Activated gamma-delta T cell treated with Interleukin-2 at 50 U/mL for 16 hours (primary cell): Measurements from ENCODE around the gene ATXN7.
A peak's percentile ranks its signal among the peaks of the same experiment; 100 is the strongest.

Source experiments
- DNase-seq: peaks from one replicate; pipeline ENCODE4 v3.0.0-alpha.2; 2020

The ATXN7 gene

DNA sequence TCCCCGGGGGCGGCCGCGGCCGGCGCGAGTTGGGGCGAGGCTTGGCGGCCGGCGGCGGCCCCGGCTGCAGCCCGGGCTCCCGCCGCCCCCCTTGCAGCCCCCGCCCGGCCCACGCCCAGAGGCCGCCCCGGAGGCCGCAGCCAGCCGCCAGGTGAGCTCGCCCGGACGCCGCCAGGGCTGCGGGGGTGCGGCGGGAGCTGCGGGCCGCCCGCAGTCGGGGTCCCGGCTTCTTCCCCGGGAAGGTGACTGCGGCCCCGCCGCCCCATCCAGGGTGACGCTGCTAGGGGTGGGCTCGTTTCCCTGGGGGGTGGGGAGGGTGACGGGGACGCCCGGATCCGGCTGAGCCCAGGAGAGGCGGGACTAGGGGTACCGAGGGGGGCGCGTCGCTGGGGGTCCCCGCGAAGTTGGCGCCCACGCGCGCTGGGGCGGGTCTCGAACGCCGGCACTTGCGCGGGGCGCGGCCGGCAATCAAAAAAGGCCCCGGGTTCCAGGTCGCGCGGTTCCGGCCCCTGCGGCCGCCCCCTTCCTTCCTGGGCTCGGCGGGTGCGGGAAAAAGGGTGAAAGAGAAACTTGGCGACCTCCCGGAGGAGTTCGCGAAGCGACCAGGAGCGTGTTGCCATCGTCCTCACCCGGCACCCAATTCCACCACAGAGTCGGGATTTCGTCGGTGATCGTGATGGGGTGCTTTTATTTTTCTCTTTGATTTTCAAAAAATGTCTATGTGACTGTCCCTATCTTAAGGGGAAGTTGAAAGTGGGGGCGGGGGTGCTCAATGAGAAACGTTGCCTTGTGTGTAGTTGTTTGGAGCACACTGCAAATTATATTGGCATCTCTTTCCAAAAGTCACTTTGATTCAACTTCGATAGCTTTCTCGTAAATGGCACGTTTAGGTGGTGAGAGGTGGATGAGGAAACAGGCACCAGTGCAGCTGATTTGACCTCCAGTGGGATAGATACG lies 619 bp downstream of the ATXN7 start:
- DNase-seq: peak; percentile 38

- no peak for DNase-seq
These were observed 1.3 kb downstream of the ATXN7 start for GRCh38 chr3:63864965-63865327.

DNA sequence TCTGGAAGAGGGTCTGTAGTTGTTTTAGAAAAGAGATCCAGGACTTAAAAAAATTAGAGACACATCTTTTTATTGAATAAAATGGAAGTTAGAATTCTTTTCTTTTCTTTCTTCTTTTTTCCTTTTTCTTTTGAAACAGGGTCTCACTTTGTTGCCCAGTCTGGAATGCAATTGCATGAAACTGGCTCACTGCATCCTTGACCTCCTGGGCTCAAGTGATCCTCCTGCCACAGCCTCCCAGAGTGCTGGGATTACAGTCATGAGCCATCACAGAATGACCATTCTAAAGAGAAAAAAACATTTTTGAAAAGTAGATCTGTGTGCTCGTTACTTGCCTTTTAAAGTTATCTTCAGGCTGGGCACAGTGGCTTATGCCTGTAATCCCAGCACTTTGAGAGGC lies 3.6 kb downstream of the ATXN7 start:
- DNase-seq: no peak

DNA sequence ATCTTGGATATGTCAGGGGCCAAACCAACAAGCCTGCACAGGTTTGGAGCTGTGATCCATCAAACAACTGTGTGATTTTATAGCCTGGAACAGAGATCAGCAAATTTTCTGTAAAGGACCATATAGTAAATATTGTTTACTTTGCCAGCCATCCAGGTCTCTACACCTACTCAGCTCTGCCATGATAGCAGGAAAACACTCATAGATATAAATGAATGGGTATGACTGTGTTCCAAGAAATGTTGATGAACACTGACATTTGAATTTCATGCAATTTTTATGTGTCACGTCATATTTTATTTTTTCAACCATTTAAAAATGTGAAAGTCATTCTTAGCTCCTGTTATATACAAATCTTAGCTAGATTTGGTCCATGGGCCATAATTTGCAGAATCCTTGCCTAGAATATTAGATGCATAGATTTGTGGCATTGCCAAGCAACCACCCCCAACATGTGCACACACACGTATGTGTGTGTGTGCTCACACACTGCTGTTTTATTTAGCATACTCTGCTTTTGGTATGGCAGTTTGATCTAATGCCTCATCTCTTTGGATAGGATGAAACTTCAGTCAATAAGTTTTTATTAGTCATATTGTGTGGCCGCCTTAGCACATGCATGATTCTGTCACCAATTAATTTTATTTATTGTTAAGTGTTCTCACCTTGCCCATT lies 6.4 kb downstream of the ATXN7 start:
- DNase-seq: no peak

DNA sequence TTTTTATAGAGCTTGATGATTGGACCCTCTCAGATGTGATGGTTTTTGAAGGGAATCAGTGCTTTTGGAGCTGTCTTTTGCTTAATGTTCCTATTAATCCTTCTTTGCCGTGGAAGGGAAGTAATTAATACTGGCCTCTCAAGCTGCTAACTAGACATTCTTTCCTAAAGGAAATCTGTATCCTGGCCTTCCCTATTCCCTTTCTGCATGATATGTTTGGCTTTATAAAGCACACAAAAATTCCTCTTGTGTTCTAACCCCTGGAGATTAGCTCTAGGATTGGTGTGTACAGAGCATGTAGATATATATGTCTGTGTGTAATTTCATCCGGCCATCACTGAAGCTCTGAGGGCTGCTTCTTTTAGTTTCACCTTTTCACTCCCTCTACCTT lies 6.9 kb downstream of the ATXN7 start:
- DNase-seq: no peak

GRCh38 chr3:63872135-63872924 lies 8.7 kb downstream of the ATXN7 start:
- no peak for DNase-seq

DNA sequence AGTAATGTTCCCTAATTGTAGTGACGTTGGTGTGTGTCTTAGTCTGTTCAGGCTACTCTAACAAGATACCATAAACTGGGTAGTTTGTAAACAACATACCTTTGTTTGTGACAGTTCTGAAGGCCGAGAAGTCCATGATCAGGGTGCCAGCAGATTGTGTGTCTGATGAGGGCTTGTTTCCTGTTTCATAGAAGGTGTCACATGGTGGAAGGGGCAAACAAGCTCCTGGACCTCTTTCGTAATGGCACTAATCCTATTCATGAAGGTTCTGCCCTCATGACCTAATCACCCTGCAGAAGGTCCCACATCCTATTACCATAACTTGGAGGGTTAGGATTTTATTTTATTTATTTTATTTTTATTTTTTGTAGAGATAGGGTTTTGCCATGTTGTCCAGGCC lies 11.1 kb downstream of the ATXN7 start:
- DNase-seq: no peak

DNA sequence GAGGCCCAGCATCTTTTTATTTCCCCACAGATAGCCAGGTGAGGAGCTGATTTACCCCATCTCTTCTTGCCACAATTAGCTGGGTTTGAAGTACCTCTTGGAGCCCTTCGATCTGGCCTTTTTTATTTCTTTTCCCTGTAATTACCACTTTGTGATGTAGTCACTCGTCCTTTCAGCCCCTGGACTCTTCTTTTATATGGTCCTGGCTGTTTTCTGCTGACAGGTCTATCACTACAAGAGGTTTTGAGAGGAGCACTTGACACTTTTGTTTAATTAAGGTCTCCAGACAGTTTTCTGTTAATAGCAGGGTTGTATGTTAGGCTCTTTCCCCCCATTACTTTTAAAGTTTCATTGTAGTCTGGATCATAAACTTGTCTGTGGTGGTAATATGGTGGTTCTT lies 11.8 kb downstream of the ATXN7 start:
- DNase-seq: no peak

DNA sequence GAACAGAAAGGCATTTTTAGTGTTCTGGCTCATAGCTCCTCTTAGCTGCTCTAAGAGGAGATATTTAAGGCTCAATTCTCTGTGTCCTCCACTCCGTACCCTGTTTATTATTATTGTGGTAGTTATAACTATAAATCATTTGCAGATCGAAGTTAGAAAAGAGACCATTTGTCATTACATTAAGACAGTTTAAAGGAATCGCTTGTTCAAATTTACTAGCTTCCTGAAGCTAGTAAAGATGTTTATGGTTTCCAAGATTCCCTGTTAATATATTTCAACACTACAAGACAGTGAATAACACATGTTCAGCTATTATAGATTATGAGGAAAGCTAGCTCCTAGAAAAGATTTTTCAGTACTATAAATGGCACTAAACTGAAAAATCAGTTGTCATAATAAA lies 12.6 kb downstream of the ATXN7 start:
- no peak for DNase-seq

- no peak for DNase-seq
These were observed 14.2 kb downstream of the ATXN7 start for GRCh38 chr3:63877737-63878393.

GRCh38 chr3:63878394-63879060 lies 14.9 kb downstream of the ATXN7 start:
- DNase-seq: no peak

DNA sequence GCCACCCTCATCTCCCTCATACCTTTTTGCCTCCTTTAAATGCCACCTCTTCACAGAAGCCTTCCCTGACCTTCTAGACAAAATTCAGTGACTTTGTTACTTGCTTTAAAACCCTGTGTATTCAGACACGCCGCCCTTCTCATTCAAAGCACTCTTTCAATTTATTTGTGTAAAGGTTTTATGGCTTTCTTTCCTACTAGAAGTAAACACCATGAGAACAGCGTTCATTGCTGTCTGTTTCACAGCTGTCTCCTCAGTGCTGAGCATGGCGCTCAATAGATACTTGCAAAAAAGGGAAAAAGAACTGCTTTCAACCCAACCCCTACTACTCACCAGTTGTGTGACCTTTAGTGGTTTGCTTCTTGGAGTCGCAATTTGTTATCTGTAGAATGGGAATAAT lies 17.0 kb downstream of the ATXN7 start:
- DNase-seq: no peak

DNA sequence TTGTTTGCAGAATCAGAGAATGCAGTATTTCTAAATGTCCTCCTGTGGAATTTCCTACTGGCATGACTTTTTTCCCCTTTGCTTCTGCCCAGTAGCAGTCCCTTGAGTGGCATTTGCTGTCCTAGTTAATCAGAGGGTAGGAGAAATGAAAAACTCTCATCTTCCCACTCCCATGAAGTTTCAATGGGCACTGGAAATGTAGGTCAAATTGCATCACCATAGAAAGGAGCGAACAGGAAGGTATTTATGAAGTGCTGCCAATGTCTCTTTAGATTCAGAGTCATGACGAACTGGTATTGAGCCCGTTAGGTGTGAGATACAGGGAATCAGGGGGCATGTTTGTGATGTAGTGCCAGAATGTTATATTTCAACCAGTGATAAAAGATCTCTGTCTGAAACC lies 23.2 kb downstream of the ATXN7 start:
- no peak for DNase-seq

GRCh38 chr3:63891518-63891917 lies 27.9 kb downstream of the ATXN7 start:
- DNase-seq: no peak

DNA sequence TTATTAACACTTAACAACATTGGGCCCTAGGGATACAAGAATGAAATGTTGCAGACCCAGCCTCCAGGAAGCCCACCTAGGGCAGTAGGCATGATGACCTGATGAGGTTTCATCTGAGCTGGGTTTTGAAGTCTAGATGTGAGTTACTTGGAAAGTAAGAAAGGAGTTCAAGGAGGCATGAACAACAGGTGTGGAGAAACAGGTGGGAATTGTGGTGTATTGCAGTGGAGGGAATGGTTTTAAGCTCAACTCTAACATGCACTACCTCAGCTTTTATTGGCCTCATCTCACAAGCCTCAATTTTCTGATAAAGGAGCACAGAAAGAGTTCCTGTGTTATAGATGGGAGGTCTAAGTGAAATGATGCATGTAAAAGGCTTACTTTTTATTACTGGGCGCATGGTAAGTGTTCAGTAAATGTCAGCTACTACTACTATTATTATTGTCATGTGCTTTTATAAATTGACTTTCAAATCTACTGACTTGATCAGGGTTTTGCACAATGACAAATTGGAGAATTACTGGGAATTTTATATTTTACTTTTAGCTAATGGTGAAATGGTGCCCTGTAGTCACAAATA lies 29.2 kb downstream of the ATXN7 start:
- no peak for DNase-seq

DNA sequence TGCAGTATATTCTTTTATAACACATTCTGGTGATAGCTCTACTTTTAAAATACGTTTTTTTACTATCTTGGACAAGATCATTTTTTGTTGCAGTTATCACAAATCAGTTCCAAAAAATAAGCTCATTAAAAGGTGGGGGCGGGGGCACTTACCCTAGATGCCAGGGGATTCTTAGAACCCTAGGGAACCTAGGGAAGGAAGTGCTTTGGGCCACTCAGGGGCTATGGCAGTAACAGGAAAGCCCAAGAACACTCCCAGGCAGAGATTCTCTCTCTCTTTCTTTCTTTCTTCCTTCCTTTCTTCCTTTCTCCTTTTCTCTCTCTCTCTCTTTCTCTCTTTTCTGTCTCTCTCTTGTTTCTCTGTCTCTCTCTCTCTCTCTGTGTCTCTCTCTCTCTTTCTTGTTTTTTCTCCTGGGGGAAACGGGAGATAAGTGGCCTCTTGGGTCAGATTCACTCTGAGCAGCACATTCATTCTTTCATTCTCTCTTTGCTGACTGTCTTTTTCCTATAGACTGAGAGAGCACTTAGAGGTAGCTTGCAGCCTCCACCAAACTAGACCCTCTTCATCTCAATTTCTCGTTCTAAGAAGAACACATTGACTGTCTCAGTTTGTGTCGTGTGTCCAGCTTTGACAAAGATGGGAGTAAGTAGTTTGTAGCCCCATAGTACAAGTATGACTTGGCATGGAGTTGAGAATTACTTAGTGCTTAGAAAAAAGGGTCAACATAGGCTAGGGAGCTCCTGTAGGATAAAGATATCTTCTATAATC lies 31.9 kb downstream of the ATXN7 start:
- no peak for DNase-seq

DNA sequence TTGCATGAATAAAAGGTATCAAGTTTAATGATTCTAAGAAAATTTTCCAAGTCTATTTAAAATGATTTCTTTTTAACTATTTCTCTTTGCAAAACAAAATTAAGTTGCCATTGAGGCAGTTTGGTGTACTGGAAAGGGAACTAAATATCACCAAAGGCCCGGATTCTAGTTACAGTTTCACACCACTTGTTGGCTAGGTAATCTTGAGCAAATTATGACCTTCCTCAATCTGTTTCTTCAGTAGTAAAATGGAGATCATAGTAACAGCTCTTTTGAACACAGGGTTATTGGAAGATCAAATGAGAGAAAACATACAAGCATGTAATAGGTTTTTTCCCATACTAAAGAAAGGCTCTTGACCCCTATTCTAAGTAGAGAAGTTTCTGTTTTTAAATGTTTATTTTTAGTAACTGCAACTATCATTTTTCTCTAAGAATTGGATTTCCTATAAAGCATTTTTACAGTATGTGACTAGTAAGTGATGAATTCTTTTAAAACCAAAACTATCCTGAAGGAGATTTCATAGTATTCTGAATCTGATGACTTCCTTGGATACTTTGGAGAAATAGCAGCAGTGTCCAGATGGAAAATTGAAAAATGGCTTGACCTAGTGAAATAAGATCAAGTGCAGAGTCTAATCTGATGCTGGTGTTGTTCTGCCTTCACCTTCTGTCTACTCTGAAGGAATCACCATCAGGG lies 32.8 kb downstream of the ATXN7 start:
- DNase-seq: no peak

GRCh38 chr3:63900010-63900409 lies 36.3 kb downstream of the ATXN7 start:
- no peak for DNase-seq

GRCh38 chr3:63900459-63900858 lies 36.8 kb downstream of the ATXN7 start:
- DNase-seq: no peak

DNA sequence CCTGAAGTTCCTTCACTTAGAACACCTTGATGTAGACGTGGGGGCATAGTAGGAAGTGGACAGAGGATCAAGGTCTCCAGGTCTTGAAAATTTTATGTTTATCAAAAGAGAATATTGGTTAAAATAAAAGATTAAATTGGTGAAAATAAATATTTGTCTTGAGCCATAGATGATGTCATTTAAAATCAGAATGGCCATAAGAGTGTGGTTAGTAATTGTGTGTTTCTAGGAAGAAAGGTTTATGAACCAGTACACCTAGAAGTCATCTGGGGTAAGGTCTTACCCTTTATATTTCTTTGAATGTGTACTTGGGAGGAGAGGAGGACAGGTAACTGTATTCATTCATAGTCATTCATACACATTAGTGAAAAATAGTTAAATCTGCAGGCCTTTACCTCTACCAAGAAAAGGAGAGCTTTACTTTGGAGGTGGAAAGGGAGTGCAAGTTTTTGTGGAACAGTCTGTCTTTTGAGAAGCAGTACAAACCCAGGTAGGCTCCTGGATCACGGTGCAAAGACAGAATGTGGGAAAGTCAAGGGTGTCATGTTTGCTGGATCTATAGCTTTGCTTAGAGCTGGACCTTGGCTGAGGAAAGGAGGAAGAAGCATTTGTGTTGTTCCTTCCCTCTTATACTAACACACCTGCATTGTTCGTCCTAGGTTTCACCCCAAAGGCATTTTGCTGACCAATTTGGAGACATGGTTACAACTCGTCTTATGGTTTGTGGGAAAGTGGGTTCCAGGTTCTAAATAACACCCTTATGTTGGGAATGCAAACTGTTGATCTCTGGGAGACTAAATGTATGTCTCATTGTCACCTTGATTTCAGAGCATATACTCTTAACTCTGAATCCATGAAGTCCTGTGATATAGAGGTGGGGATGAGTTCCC lies 42.3 kb downstream of the ATXN7 start:
- DNase-seq: no peak
